Colonic mucosa (tissue), 4 donors: ENCODE data around the gene TBC1D5. TPM values are rescaled to one million over a fixed set of nuclear protein-coding genes. Genes with fewer than 3 reads are reported as not detected.

ENCODE experiments used
- DNase-seq: peaks from one replicate; pipeline ENCODE4 v3.0.0-alpha.2; 2020
- H3K27ac ChIP-seq: fragments of 200-600 bp; one replicate; pipeline ENCODE4 v1.8.0; 2021
- H3K27me3 ChIP-seq: fragments of 200-600 bp; one replicate; pipeline ENCODE4 v1.8.0; 2021
- H3K36me3 ChIP-seq: fragments of 200-600 bp; one replicate; pipeline ENCODE4 v1.8.0; 2021
- H3K4me1 ChIP-seq: fragments of 200-600 bp; one replicate; pipeline ENCODE4 v1.8.0; 2021; ENCODE audit warnings: mild to moderate bottlenecking
- H3K4me3 ChIP-seq: fragments of 200-600 bp; one replicate; pipeline ENCODE4 v1.8.0; 2021
- H3K9ac ChIP-seq, 2 donors: one replicate each; pipeline ENCODE4 v1.7.0; 2013; ENCODE audit warnings: control low read depth in 2 of 2, low read depth in 2 of 2, low read length in 2 of 2
- H3K9me3 ChIP-seq: fragments of 200-600 bp; one replicate; pipeline ENCODE4 v1.8.0; 2021
- intact Hi-C: fragments of 100-400 bp; cut with DNase I; formaldehyde crosslinking; loops from one replicate; pipeline ENCODE4 v1.14.1; 2022
- total RNA-seq, 2 donors: library from RNA; stranded (reverse); fragmentation: NEBNext Ultra II Directional in 1 of 2; extraction: Animal tissue kit (Norgen Biotek cat#: 25700) in 1 of 2; gene quantifications; one replicate each; pipeline ENCODE4 v1.2.1, GENCODE V29; 2021
- TF ChIP-seq, protein P1 (sequence below): fragments of 200-600 bp; IDR thresholded peaks from one replicate; pipeline ENCODE4 v1.8.0; 2022; ENCODE audit warnings: antibody characterized with exemption, mild to moderate bottlenecking
- donor health status: healthy.
- donor health status: DM: no; HTN: no; CAD: no.
- donor health status: DM: no; HTN: no; CAD: no.

The TBC1D5 gene
- total RNA-seq, 2 donors from 2014 or later: 29.9 to 31.2 TPM

DNA sequence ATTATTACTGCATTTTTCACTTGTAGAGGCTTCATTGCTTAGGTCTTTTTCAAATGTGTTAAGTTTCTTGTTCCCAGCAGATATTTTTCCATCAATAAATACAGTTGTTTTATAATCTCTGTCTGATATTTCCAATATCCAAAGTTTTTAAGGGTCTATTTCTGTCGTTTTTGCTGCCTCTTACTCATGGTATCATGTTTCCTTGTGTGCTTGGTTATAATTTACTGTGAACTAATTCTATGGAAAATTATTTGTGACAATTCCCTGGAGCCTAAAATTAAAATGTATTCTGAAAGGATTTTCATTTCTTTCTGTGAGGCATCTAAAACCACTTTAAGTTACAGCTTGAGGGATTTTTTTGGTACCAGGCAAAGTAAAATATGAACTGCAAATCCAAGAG lies 17.5 kb downstream of the TBC1D5 start:
- Histone ChIP-seq H3K27ac (no peak overlapping the region), H3K4me3 (no peak overlapping the region), H3K9me3 (no peaks in the 10 kb centered on the region), H3K9ac (no peak overlapping the region), H3K27me3 (no peaks in the 10 kb centered on the region), H3K36me3 (no peaks in the 10 kb centered on the region), H3K4me1 (no peaks in the 10 kb centered on the region)
- TF ChIP-seq, protein P1, sequence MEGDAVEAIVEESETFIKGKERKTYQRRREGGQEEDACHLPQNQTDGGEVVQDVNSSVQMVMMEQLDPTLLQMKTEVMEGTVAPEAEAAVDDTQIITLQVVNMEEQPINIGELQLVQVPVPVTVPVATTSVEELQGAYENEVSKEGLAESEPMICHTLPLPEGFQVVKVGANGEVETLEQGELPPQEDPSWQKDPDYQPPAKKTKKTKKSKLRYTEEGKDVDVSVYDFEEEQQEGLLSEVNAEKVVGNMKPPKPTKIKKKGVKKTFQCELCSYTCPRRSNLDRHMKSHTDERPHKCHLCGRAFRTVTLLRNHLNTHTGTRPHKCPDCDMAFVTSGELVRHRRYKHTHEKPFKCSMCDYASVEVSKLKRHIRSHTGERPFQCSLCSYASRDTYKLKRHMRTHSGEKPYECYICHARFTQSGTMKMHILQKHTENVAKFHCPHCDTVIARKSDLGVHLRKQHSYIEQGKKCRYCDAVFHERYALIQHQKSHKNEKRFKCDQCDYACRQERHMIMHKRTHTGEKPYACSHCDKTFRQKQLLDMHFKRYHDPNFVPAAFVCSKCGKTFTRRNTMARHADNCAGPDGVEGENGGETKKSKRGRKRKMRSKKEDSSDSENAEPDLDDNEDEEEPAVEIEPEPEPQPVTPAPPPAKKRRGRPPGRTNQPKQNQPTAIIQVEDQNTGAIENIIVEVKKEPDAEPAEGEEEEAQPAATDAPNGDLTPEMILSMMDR: no peak
- intact Hi-C loops: no loop called here
- no peak for DNase-seq

DNA sequence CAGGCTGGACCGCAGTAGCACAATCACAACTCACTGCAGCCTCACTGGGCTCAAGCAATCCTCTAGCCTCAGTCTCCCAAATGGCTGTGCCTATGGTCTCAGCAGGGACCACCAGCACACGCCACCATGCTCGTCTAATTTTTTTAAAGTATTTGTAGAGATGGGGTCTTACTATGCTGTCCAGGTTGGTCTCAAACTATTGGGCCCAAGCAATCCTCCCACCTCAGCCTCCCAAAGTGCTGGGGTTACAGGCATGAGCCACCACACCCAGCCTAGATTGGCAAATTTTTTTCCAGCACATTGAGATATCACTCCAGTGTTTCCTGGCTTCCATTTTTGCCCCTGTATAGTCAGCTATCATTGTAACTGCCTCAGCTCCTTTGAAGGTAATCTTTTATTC lies 18.3 kb downstream of the TBC1D5 start:
- intact Hi-C loops: no loop called here

DNA sequence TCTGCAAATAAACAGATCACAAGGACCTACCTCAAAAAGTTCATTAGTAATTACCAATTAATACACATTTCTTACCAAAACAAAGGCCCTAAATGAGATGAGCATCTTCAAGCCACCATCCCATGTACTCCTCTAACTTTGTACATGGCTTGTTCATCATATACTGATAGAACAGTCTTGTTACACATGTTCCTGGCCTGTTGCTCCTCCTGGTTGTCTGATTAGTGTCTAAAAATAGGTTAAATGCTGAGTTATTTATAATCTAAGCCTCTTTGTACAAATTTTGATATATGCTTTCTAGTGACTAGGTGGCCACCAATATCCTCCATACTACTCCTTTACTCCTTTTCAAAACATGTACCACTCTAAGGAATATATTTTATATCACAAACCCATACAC lies 25.0 kb downstream of the TBC1D5 start:
- Histone ChIP-seq H3K36me3 (no peaks in the 10 kb centered on the region), H3K9ac (no peak overlapping the region), H3K9me3 (no peaks in the 10 kb centered on the region), H3K4me3 (no peak overlapping the region), H3K27me3 (no peaks in the 10 kb centered on the region), H3K27ac (no peak overlapping the region), H3K4me1 (no peaks in the 10 kb centered on the region)
- intact Hi-C loops: no loop called here
- no peak for DNase-seq
- TF ChIP-seq, protein P1: no peak

More for the DNA sequence above, 18.3 kb downstream of the TBC1D5 start:
- no peaks in the 10 kb centered on the region for H3K9me3 ChIP-seq
- H3K4me1 ChIP-seq: no peaks in the 10 kb centered on the region
- no peak for DNase-seq
- no peak overlapping the region for H3K4me3 ChIP-seq
- TF ChIP-seq, protein P1: no peak
- no peak overlapping the region for H3K9ac ChIP-seq
- no peak overlapping the region for H3K27ac ChIP-seq
- no peaks in the 10 kb centered on the region for H3K36me3 ChIP-seq
- H3K27me3 ChIP-seq: no peaks in the 10 kb centered on the region

DNA sequence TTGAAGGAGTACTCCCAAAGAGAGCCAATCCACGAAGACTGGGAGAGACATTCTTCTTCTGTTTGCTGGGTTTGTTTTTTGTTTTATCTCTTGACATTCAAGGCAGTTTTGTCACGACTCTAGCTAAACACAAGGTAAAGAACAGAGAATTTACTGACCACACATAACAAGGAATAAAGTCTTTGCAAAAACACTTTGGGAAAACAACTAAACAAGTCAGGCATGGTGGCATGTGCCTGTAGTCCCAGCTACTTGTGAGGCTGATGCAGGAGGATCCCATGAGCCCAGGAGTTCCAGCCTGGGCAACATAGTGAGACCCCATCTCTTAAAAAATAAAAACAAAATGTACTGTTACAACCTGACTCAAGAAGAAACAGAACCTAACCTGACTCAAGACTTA lies 28.0 kb downstream of the TBC1D5 start:
- no peak overlapping the region for H3K4me3 ChIP-seq
- intact Hi-C loops: no loop called here
- TF ChIP-seq, protein P1: no peak

DNA sequence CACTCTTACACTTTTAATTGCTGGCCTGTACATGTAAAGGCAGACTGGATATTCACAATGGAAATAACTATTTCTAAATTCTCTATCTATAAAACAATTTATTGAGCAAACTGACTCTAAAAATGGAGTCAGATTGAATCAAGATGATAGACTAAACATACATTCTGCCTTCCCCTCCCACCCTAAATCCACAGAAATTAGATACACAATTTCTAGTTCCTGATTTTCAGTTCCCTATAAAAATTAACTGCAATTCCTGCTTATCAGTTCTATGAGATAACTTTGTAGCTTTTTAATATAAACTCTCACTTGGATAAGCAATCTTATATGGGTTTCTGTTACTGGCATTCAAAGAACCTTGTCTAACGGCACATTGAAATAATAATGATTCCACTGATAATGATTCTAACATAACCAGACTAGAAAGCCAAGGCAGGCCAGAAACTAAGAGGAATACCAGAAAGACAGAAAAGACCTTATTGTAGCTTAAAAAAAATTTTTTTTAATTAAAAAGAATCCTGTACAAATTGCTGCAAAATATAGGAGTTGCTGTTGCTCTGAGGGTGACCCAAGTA lies 33.1 kb downstream of the TBC1D5 start:
- intact Hi-C loops: no loop called here

More for the DNA sequence above, 28.0 kb downstream of the TBC1D5 start:
- Histone ChIP-seq H3K27ac (no peak overlapping the region), H3K9ac (no peak overlapping the region), H3K4me1 (no peaks in the 10 kb centered on the region), H3K9me3 (no peaks in the 10 kb centered on the region), H3K36me3 (no peaks in the 10 kb centered on the region), H3K27me3 (no peaks in the 10 kb centered on the region)
- no peak for DNase-seq

More for the DNA sequence above, 33.1 kb downstream of the TBC1D5 start:
- H3K27ac ChIP-seq: no peak overlapping the region
- no peak overlapping the region for H3K4me3 ChIP-seq
- no peaks in the 10 kb centered on the region for H3K9me3 ChIP-seq
- TF ChIP-seq, protein P1: no peak
- H3K27me3 ChIP-seq: no peaks in the 10 kb centered on the region
- no peaks in the 10 kb centered on the region for H3K4me1 ChIP-seq
- DNase-seq: no peak
- H3K9ac ChIP-seq: no peak overlapping the region
- H3K36me3 ChIP-seq: no peaks in the 10 kb centered on the region
